ENCODE data around the gene UBAC2.

Gene UBAC2, protein sequence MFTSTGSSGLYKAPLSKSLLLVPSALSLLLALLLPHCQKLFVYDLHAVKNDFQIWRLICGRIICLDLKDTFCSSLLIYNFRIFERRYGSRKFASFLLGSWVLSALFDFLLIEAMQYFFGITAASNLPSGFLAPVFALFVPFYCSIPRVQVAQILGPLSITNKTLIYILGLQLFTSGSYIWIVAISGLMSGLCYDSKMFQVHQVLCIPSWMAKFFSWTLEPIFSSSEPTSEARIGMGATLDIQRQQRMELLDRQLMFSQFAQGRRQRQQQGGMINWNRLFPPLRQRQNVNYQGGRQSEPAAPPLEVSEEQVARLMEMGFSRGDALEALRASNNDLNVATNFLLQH

DNA sequence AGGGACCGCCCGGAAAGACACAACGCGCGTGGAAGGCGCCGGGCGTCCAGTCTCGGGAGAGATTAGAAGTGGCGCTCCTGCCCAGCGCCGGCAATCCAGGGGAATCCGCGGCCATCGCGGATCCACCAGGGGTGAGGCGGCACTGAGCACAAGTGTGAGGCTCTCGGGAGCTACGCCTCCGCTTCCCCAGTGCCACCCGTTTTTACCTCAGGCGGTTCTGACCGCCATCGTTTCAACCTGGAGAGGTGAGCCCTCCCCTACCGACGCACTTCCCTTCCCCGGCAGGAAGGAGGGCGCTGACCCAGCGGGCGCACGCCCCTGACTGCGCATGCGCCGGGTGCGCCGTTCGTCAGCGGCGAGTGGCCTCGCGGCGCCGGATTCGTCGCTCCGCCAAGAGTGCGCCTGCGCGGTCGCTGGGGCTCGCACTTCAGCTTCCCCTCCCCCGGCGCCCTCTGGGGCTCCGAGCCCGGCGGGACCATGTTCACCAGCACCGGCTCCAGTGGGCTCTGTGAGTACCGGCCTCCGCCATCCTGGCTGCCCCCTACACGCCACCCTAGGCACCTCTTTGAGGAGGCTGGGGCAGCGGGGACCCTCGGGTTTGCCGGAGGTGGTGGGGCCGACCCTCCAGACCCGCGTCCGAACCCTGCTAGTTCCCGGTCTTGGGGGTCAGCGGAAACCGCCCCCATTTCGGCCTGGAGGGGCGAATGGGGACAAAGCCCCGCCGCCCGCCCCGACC is at the start of gene UBAC2:
UBAC2 (plus strand) TSS at position 423 of the 736 bp plus-strand sequence; CDS start at position 478, 55 bp downstream.
- DNase-seq = peak; percentile 97

DNA sequence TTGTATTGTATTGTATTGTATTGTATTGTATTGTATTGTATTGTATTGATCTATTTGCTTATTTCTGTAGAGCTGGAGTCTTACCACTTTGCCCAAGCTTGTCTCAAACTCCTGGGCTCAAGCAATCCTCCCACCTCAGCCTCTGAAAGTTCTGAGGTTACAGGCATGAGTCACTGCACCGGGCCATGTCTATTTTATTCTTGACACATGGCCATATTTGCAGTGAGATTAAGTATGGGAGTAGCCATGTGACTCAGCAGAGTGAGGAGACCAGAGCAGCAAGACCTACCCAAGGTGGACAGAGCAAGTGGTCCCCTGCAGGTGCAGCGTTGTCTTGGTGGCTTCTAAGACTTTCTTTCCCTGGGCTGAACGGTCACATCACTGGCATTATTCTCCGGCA is 49.1 kb upstream of the UBAC2 start:
- DNase-seq = no peak

- DNase-seq = no peak
Measured at GRCh38 chr13:99153219-99153618, 47.4 kb upstream of the UBAC2 start.

DNA sequence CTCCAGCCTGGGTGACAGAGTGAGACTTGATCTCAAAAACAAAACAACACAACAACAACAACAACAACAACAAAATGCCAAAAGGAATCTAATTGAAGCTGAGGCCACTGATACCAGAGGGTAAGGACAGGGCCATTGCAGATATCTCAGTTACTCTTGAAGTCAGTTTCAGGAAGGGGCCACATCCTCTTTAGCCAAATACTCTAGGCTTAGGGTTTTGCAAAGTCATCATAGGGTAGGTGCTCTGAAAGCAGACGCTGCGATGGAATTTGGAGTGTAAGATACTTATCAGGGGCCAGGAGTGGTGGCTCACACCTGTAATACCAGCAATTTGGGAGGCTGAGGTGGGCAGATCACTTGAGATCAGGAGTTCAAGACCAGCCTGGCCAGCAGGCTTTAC is 46.6 kb upstream of the UBAC2 start:
- DNase-seq = no peak

DNA sequence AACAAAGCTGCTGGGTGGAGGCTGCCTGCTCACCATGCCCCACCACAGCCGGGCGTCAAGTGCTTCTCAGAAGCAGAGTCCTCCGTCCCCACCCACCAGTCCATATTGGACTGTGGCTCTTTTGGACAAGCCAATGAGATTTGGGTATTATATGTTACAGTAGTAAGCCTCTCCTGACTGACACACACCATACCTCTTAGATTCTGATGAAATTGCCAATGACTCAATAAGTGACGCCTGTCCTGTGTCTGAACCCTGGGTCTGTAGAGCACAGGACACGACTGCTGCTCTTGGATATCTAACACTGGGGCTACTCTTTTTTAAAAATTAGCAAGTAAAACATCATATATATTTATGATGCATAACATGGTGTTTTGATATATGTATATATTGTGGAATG is 44.8 kb upstream of the UBAC2 start:
- DNase-seq = no peak

- no peak for DNase-seq
Measured at GRCh38 chr13:99157046-99157445, 43.6 kb upstream of the UBAC2 start.

DNA sequence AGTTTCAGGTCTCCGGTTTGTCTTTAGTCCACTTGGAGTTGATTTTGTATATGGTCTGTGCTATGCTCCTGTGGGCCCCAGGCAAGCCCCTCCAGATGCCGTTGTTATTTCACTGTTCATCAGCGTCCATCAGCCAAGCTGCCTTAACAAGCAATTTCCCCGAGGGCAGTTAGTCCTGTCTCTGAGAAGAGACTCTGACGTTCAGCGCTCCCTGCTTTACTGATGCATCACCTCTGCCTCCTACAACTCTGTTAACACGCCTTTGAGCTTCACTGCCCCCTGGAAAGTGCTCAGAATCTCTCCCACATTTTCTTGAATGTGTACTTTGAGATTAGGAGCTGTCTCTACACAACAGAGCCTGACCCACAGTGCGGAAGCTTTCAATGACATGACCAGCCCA is 41.8 kb upstream of the UBAC2 start:
- DNase-seq = no peak

DNA sequence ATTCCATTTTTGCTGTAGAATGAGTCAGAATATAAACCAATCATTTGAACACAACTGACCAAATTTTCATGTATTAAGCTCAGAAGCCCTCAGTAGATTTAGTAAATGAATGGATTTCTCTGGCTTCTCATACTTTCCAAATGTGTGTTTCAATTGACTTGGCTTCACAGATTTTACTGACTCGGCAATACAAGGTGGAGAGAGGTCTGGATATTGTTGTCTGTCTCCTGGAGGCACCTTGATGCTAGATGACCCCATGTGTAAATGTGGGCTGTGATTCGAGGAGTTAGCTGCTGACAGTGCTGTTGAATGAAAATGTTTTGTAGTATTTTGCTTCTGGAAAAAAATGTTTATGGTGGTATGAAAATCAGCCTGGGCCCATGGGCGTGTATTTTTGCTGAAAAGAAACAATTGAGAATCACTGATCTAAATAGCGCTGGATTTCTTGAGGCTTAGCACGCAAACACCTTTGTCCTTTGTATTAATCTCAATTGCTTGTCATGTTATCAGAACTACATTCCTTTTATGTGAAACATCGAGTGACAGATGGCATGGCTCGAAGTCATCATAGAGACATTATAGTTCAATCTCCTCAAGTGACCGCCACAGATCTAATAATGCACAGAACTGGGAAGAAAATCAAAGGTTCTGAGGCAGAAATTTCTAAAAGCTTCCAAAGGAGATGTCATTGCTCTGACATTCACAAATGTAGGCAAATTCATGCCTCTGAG is 41.2 kb upstream of the UBAC2 start:
- no peak for DNase-seq

GRCh38 chr13:99160415-99160814 is 40.2 kb upstream of the UBAC2 start:
- DNase-seq = no peak

DNA sequence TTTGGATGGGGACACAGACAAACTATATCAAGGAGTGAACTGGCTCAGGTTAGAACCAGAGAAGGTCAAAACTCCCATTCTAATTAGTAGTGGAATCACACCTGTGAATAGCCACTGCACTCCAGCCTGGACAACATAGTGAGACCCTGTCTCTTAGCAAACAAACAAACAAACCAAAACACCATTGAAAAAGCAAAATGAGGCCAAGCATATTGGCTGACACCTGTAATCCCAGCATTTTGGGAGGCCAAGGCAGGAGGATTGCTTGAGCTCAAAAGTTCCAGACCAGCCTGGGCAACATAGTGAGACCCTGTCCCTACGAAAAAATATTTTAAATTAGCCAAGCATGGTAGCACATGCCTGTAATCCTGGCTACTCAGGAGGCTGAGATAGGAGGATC is 39.1 kb upstream of the UBAC2 start:
- DNase-seq = no peak

GRCh38 chr13:99162567-99163361 is 37.9 kb upstream of the UBAC2 start:
- DNase-seq = no peak

GRCh38 chr13:99164226-99164625 is 36.4 kb upstream of the UBAC2 start:
- no peak for DNase-seq

- DNase-seq = no peak
Measured at GRCh38 chr13:99165753-99166587, 34.7 kb upstream of the UBAC2 start.

- DNase-seq = no peak
Measured at GRCh38 chr13:99172951-99173350, 27.7 kb upstream of the UBAC2 start.

GRCh38 chr13:99173606-99174005 is 27.0 kb upstream of the UBAC2 start:
- no peak for DNase-seq

GRCh38 chr13:99174533-99175100 is 26.0 kb upstream of the UBAC2 start:
- DNase-seq = no peak

GRCh38 chr13:99176309-99177276 is 24.1 kb upstream of the UBAC2 start:
- peak; percentile 72 for DNase-seq

DNA sequence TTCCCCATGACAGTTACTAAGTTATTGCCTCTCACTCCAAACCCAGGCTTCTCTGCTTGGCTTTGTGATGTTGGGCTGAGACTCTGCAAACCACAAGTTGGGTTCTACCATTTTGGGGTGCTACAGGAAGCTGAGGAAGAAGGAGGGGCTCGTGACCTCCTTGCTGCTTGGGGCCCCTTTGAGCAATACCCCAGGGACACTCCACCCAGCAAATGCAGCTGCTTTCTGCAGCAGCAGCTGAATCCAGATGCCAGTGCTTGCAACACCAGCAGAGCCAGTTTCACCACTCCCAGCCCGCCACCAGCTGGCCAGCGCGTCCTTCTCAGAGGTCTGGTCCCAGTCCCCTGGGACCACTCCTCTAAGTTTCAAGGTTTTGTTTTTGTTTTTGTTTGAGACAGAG is 22.0 kb upstream of the UBAC2 start:
- DNase-seq = peak; percentile 47

- no peak for DNase-seq
Measured at GRCh38 chr13:99179460-99179859, 21.2 kb upstream of the UBAC2 start.

DNA sequence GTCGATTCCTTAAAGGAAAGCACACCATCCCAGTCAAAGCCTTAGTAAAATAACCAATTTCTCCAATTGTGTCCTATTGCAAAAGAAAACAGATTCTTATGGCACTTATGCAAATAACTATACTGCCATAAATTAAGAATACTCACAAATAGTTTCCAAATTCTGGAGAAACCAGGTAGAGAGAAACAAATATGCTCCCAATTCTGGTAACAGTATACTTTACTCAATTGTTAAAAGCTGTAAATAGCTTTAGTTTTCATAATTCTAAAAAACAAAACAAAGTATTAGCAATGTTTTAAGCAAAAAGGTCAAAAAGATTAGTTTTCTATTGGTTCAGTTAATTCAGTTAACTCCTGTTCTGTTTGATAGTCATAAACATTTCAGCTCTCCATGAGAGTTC is 18.2 kb upstream of the UBAC2 start:
- DNase-seq = no peak

All from femur (tissue), 1 donor.